Lower lobe of right lung (tissue), 2 donors: ENCODE results near the gene SLC22A7. TPM values are rescaled to one million over a fixed set of nuclear protein-coding genes. Genes with fewer than 3 reads are reported as not detected.
"Not testable (repeated sequence)": the region's sequence is repeated elsewhere in the genome, so short reads cannot be mapped to it uniquely, and the experiment has no call there.

Experiments
- ATAC-seq, 2 donors: fragments of 200-7000 bp; cut with Tn5 transposase; one replicate each; pipeline ENCODE4 v1.9.1; 2020 to 2022; ENCODE audit warnings: mild to moderate bottlenecking in 2 of 2, moderate library complexity in 2 of 2
- DNase-seq: peaks from one replicate; pipeline ENCODE4 v3.0.0-alpha.2; 2020
- H3K27ac ChIP-seq: fragments of 200-600 bp; one replicate; pipeline ENCODE4 v1.8.0; 2022
- H3K27me3 ChIP-seq: fragments of 200-600 bp; one replicate; pipeline ENCODE4 v1.8.0; 2022; ENCODE audit warnings: low read depth
- H3K36me3 ChIP-seq: fragments of 200-600 bp; one replicate; pipeline ENCODE4 v1.8.0; 2022; ENCODE audit warnings: mild to moderate bottlenecking
- H3K4me1 ChIP-seq: fragments of 200-600 bp; one replicate; pipeline ENCODE4 v1.8.0; 2022
- H3K4me3 ChIP-seq: fragments of 200-600 bp; one replicate; pipeline ENCODE4 v1.8.0; 2022; ENCODE audit warnings: mild to moderate bottlenecking
- H3K9me3 ChIP-seq: fragments of 200-600 bp; one replicate; pipeline ENCODE4 v1.8.0; 2022
- intact Hi-C: fragments of 100-400 bp; cut with DNase I; formaldehyde crosslinking; loops from one replicate; pipeline ENCODE4 v1.11.0; 2022
- total RNA-seq: library from RNA; stranded (reverse); fragmentation: NEBNext Ultra II Directional; extraction: Animal tissue kit (Norgen Biotek cat#: 25700); gene quantifications from one replicate; pipeline ENCODE4 v1.2.1, GENCODE V29; 2021
- TF ChIP-seq, protein P1 (sequence below): fragments of 200-600 bp; IDR thresholded peaks from one replicate; pipeline ENCODE4 v1.8.0; 2022; ENCODE audit warnings: antibody characterized with exemption, mild to moderate bottlenecking
- donor health status: DM: no; HTN: yes; CAD: no; lungs with severe emphysema.

Gene SLC22A7
- total RNA-seq, 1 donor from 2014 or later = not detected

DNA sequence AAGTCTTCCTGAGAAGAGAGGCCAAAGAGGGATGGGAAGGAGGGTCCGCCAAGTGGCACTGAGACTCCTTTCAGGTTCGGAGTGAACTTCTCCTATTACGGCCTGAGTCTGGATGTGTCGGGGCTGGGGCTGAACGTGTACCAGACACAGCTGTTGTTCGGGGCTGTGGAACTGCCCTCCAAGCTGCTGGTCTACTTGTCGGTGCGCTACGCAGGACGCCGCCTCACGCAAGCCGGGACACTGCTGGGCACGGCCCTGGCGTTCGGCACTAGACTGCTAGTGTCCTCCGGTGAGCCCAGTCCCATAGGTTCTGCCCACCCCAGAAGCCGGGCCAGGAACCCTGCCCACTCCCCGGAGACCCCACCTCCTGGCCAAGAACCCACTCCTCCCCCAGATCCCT, 4.1 kb downstream of the SLC22A7 start:
- Histone ChIP-seq H3K27me3 (peaks cover 16% of the 10 kb centered on the region), H3K9me3 (no peaks in the 10 kb centered on the region), H3K4me3 (no peak overlapping the region), H3K4me1 (no peaks in the 10 kb centered on the region), H3K36me3 (no peaks in the 10 kb centered on the region), H3K27ac (no peak overlapping the region)
- TF ChIP-seq, protein P1, sequence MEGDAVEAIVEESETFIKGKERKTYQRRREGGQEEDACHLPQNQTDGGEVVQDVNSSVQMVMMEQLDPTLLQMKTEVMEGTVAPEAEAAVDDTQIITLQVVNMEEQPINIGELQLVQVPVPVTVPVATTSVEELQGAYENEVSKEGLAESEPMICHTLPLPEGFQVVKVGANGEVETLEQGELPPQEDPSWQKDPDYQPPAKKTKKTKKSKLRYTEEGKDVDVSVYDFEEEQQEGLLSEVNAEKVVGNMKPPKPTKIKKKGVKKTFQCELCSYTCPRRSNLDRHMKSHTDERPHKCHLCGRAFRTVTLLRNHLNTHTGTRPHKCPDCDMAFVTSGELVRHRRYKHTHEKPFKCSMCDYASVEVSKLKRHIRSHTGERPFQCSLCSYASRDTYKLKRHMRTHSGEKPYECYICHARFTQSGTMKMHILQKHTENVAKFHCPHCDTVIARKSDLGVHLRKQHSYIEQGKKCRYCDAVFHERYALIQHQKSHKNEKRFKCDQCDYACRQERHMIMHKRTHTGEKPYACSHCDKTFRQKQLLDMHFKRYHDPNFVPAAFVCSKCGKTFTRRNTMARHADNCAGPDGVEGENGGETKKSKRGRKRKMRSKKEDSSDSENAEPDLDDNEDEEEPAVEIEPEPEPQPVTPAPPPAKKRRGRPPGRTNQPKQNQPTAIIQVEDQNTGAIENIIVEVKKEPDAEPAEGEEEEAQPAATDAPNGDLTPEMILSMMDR = no peak
- no peak for ATAC-seq
- DNase-seq = no peak
- intact Hi-C loops = no loop called here

DNA sequence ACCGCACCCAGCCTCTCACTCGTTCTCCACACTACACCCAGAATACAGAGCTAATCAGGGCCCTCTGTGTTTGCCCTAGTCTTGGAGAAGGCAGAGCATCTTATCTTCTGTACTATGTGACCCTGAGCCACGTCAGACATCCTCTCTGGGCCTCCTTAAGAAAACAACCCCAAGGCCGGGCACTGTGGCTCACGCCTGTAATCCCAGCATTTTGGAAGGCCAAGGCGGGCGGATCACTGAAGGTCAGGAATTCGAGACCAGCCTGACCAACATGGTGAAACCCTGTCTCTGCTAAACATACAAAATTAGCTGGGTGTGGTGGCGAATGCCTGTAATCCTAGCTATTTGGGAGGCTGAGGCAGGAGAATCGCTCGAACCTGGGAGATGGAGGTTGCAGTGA, 4.9 kb downstream of the SLC22A7 start:
- intact Hi-C loops, H3K9me3 ChIP-seq, DNase-seq, H3K4me3 ChIP-seq, H3K27ac ChIP-seq, H3K4me1 ChIP-seq, H3K36me3 ChIP-seq, ATAC-seq: not testable (repeated sequence)
- peaks cover 10% of the 10 kb centered on the region for H3K27me3 ChIP-seq

DNA sequence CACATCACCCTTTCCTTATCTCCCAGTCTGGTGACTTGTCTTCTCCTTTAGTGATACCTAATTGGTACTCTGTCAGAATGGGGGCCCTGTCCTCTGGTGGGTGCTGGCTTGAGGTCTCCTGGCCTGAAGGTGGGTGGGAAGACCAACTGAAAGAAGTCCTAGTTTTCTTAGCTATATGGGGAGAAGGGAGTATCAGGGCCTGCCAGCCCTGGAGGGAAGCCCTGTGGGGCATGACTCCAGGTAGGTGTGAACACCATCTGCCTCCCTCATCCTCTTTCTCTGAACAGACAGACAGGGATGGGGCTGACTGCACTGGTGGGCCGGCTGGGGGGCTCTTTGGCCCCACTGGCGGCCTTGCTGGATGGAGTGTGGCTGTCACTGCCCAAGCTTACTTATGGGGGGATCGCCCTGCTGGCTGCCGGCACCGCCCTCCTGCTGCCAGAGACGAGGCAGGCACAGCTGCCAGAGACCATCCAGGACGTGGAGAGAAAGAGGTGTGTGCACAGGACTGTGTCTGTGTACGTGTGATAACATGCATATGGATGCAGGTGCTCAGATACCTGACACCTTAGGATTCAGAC, 5.8 kb downstream of the SLC22A7 start:
- Histone ChIP-seq H3K27ac (no peak overlapping the region), H3K27me3 (peaks cover 5% of the 10 kb centered on the region), H3K36me3 (no peaks in the 10 kb centered on the region), H3K9me3 (no peaks in the 10 kb centered on the region), H3K4me1 (peaks cover 10% of the 10 kb centered on the region), H3K4me3 (no peak overlapping the region)
- no peak for DNase-seq
- TF ChIP-seq, protein P1 = no peak
- intact Hi-C loops = no loop called here
- no peak for ATAC-seq

DNA sequence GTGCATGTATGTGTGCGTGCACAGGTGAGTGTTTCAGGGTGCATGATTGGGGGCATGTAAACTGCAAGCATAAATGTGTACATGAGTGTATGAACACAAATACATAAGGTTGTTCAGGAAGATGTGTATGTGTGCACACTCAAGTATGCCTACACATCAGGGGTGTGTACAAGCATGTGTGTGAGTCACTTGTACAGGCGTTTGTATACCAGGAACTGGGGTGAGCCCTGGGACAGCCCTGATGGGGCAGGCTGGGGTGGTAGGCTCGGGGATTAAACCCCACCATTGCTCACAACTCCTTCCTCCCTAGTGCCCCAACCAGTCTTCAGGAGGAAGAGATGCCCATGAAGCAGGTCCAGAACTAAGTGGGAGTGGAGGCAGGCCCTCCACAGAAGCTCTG, 6.3 kb downstream of the SLC22A7 start:
- Histone ChIP-seq H3K27me3 (peaks cover 4% of the 10 kb centered on the region), H3K4me1 (peaks cover 13% of the 10 kb centered on the region), H3K36me3 (no peaks in the 10 kb centered on the region), H3K27ac (no peak overlapping the region), H3K9me3 (no peaks in the 10 kb centered on the region), H3K4me3 (no peak overlapping the region)
- TF ChIP-seq, protein P1 = no peak
- ATAC-seq = no peak
- intact Hi-C loops = no loop called here
- DNase-seq = no peak

- H3K36me3 ChIP-seq = no peaks in the 10 kb centered on the region
- H3K27me3 ChIP-seq = peaks cover 4% of the 10 kb centered on the region
- no peak for ATAC-seq
- intact Hi-C loops = no loop called here
- DNase-seq = no peak
- H3K27ac ChIP-seq = no peak overlapping the region
- peaks cover 13% of the 10 kb centered on the region for H3K4me1 ChIP-seq
- H3K9me3 ChIP-seq = no peaks in the 10 kb centered on the region
- H3K4me3 ChIP-seq = no peak overlapping the region
- TF ChIP-seq, protein P1 = no peak
These were observed 6.8 kb downstream of the SLC22A7 start for GRCh38 chr6:43304882-43305281.

GRCh38 chr6:43306086-43306485, 8.0 kb downstream of the SLC22A7 start:
- intact Hi-C loops = no loop called here
- no peak overlapping the region for H3K4me3 ChIP-seq
- TF ChIP-seq, protein P1 = no peak

More at GRCh38 chr6:43306086-43306485, 8.0 kb downstream of the SLC22A7 start:
- no peak for DNase-seq
- ATAC-seq = no peak
- Histone ChIP-seq H3K27me3 (peaks cover 4% of the 10 kb centered on the region), H3K9me3 (no peaks in the 10 kb centered on the region), H3K4me1 (peaks cover 13% of the 10 kb centered on the region), H3K36me3 (no peaks in the 10 kb centered on the region), H3K27ac (no peak overlapping the region)
